NAMALWA (cell line): ENCODE results near the gene TRIM74.
A peak's percentile ranks its signal among the peaks of the same experiment; 100 is the strongest.
"Not testable (repeated sequence)": the region's sequence is repeated elsewhere in the genome, so short reads cannot be mapped to it uniquely, and the experiment has no call there.

ENCODE experiments used
- DNase-seq: peaks from one replicate; pipeline ENCODE4 v3.0.0-alpha.2; 2015; ENCODE audit warnings: low spot score

Gene TRIM74

GRCh38 chr7:72954563-72955198, 14.6 kb downstream of the TRIM74 start:
- DNase-seq: not testable (repeated sequence)

GRCh38 chr7:72953901-72954562, 15.2 kb downstream of the TRIM74 start:
- DNase-seq: not testable (repeated sequence)

GRCh38 chr7:72950432-72950831, 18.8 kb downstream of the TRIM74 start:
- DNase-seq: not testable (repeated sequence)

GRCh38 chr7:72949686-72950085, 19.6 kb downstream of the TRIM74 start:
- not testable (repeated sequence) for DNase-seq

GRCh38 chr7:72949276-72949675, 20.0 kb downstream of the TRIM74 start:
- not testable (repeated sequence) for DNase-seq

- DNase-seq: not testable (repeated sequence)
Observed at GRCh38 chr7:72948714-72949113, 20.6 kb downstream of the TRIM74 start.

- not testable (repeated sequence) for DNase-seq
Observed at GRCh38 chr7:72946130-72946745, 23.0 kb downstream of the TRIM74 start.

GRCh38 chr7:72945597-72945996, 23.7 kb downstream of the TRIM74 start:
- DNase-seq: peak; percentile 11

- DNase-seq: not testable (repeated sequence)
Observed at GRCh38 chr7:72944937-72945336, 24.3 kb downstream of the TRIM74 start.

- not testable (repeated sequence) for DNase-seq
Observed at GRCh38 chr7:72942956-72943355, 26.3 kb downstream of the TRIM74 start.

GRCh38 chr7:72942022-72942705, 27.1 kb downstream of the TRIM74 start:
- DNase-seq: not testable (repeated sequence)

GRCh38 chr7:72928216-72928615, 41.0 kb downstream of the TRIM74 start:
- DNase-seq: not testable (repeated sequence)

- DNase-seq: not testable (repeated sequence)
Observed at GRCh38 chr7:72927791-72928190, 41.5 kb downstream of the TRIM74 start.

GRCh38 chr7:72925546-72926120, 43.6 kb downstream of the TRIM74 start:
- peak; percentile 56 for DNase-seq

- peak; percentile 96 for DNase-seq
Observed at GRCh38 chr7:72924733-72925545, 44.3 kb downstream of the TRIM74 start, which contains the start of gene POM121. TSS of gene POM121 (plus strand) at chr7:72925095. CDS start at chr7:72925122, 27 bp downstream.

GRCh38 chr7:72924386-72924732, 44.9 kb downstream of the TRIM74 start:
- DNase-seq: no peak

- DNase-seq: no peak
Observed at GRCh38 chr7:72919256-72919775, 50.0 kb downstream of the TRIM74 start.

- DNase-seq: peak; percentile 71
Observed at GRCh38 chr7:72914756-72915525, 54.3 kb downstream of the TRIM74 start.

- DNase-seq: peak; percentile 5
Observed at GRCh38 chr7:72913750-72914149, 55.5 kb downstream of the TRIM74 start.

GRCh38 chr7:72911395-72911794, 57.9 kb downstream of the TRIM74 start:
- not testable (repeated sequence) for DNase-seq
